GM21529 (cell line): Measurements from ENCODE around the gene SCN1A.
"Not testable (repeated sequence)": the region's sequence is repeated elsewhere in the genome, so short reads cannot be mapped to it uniquely, and the experiment has no call there.

Source experiments
- ATAC-seq: cut with Tn5 transposase; IDR thresholded peaks from one replicate; pipeline ENCODE4 v1.9.1; 2021; ENCODE audit not compliant: unreplicated experiment

Gene SCN1A

GRCh38 chr2:166135849-166136258 lies 8.0 kb upstream of the SCN1A start:
- ATAC-seq = no peak

GRCh38 chr2:166135152-166135848 lies 7.5 kb upstream of the SCN1A start:
- ATAC-seq = no peak

- ATAC-seq = no peak
Measured at GRCh38 chr2:166134252-166135151, 6.7 kb upstream of the SCN1A start.

GRCh38 chr2:166133653-166134052 lies 5.8 kb upstream of the SCN1A start:
- no peak for ATAC-seq

GRCh38 chr2:166128156-166128505 lies 311 bp upstream of the SCN1A start:
- ATAC-seq = no peak

GRCh38 chr2:166126007-166126639 lies 1.7 kb downstream of the SCN1A start:
- ATAC-seq = no peak

- ATAC-seq = no peak
Measured at GRCh38 chr2:166125557-166125956, 2.3 kb downstream of the SCN1A start.

GRCh38 chr2:166118180-166118579 lies 9.6 kb downstream of the SCN1A start:
- no peak for ATAC-seq

GRCh38 chr2:166117491-166117890 lies 10.3 kb downstream of the SCN1A start:
- no peak for ATAC-seq

- ATAC-seq = peak; percentile 50
Measured at GRCh38 chr2:166115589-166115988, 12.2 kb downstream of the SCN1A start.

- no peak for ATAC-seq
Measured at GRCh38 chr2:166112193-166112605, 15.6 kb downstream of the SCN1A start.

- no peak for ATAC-seq
Measured at GRCh38 chr2:166106431-166107015, 21.3 kb downstream of the SCN1A start.

GRCh38 chr2:166104773-166105172 lies 23.0 kb downstream of the SCN1A start:
- no peak for ATAC-seq

GRCh38 chr2:166104084-166104483 lies 23.7 kb downstream of the SCN1A start:
- ATAC-seq = no peak

GRCh38 chr2:166103277-166103676 lies 24.5 kb downstream of the SCN1A start:
- ATAC-seq = not testable (repeated sequence)

GRCh38 chr2:166094325-166094724 lies 33.5 kb downstream of the SCN1A start:
- no peak for ATAC-seq

GRCh38 chr2:166092889-166093288 lies 34.9 kb downstream of the SCN1A start:
- ATAC-seq = no peak

- no peak for ATAC-seq
Measured at GRCh38 chr2:166091439-166091838, 36.4 kb downstream of the SCN1A start.

GRCh38 chr2:166090908-166091307 lies 36.9 kb downstream of the SCN1A start:
- ATAC-seq = no peak

GRCh38 chr2:166090346-166090745 lies 37.5 kb downstream of the SCN1A start:
- ATAC-seq = no peak

GRCh38 chr2:166088634-166089033 lies 39.2 kb downstream of the SCN1A start:
- no peak for ATAC-seq
